ENCODE results near the gene PALMD.
A peak's percentile ranks its signal among the peaks of the same experiment; 100 is the strongest.

The PALMD gene

GRCh38 chr1:99662539-99663080, 16.7 kb downstream of the PALMD start:
- DNase-seq = no peak

GRCh38 chr1:99663501-99663900, 17.6 kb downstream of the PALMD start:
- DNase-seq = no peak

- DNase-seq = no peak
Measured at GRCh38 chr1:99665212-99665611, 19.3 kb downstream of the PALMD start.

- no peak for DNase-seq
Measured at GRCh38 chr1:99669376-99669775, 23.5 kb downstream of the PALMD start.

- no peak for DNase-seq
Measured at GRCh38 chr1:99669821-99670220, 23.9 kb downstream of the PALMD start.

- no peak for DNase-seq
Measured at GRCh38 chr1:99670583-99670982, 24.7 kb downstream of the PALMD start.

GRCh38 chr1:99672038-99672437, 26.1 kb downstream of the PALMD start:
- DNase-seq = no peak

- no peak for DNase-seq
Measured at GRCh38 chr1:99672530-99673213, 26.8 kb downstream of the PALMD start.

GRCh38 chr1:99673315-99673714, 27.4 kb downstream of the PALMD start:
- DNase-seq = no peak

GRCh38 chr1:99674115-99675064, 28.5 kb downstream of the PALMD start:
- DNase-seq = no peak

GRCh38 chr1:99675292-99675691, 29.4 kb downstream of the PALMD start:
- DNase-seq = no peak

GRCh38 chr1:99675994-99676393, 30.1 kb downstream of the PALMD start:
- DNase-seq = no peak

GRCh38 chr1:99676876-99677275, 31.0 kb downstream of the PALMD start:
- DNase-seq = no peak

- no peak for DNase-seq
Measured at GRCh38 chr1:99677416-99677815, 31.5 kb downstream of the PALMD start.

GRCh38 chr1:99680270-99680669, 34.4 kb downstream of the PALMD start:
- no peak for DNase-seq

GRCh38 chr1:99681583-99681982, 35.7 kb downstream of the PALMD start:
- no peak for DNase-seq

- no peak for DNase-seq
Measured at GRCh38 chr1:99682291-99682751, 36.4 kb downstream of the PALMD start.

GRCh38 chr1:99685516-99686180, 39.7 kb downstream of the PALMD start:
- DNase-seq = peak; percentile 29

- no peak for DNase-seq
Measured at GRCh38 chr1:99691175-99691574, 45.3 kb downstream of the PALMD start.

GRCh38 chr1:99696616-99697015, 50.7 kb downstream of the PALMD start:
- DNase-seq = no peak

- DNase-seq = no peak
Measured at GRCh38 chr1:99697580-99697979, 51.7 kb downstream of the PALMD start.

- DNase-seq = no peak
Measured at GRCh38 chr1:99700020-99700419, 54.1 kb downstream of the PALMD start.

GRCh38 chr1:99702221-99702620, 56.3 kb downstream of the PALMD start:
- no peak for DNase-seq
